NK-92 (cell line): Measurements from ENCODE around the gene KCNK7.

Experiments
- DNase-seq: peaks from one replicate; lab custom pipeline; 2025; ENCODE audit not compliant: unreplicated experiment; lab: John Stamatoyannopoulos, UW

The KCNK7 gene

GRCh38 chr11:65589444-65590239 is 6.0 kb downstream of the KCNK7 start:
- no peak for DNase-seq

- DNase-seq = no peak
These were observed 7.2 kb downstream of the KCNK7 start for GRCh38 chr11:65588199-65589054.

- no peak for DNase-seq
These were observed 8.9 kb downstream of the KCNK7 start for GRCh38 chr11:65586676-65587075.

- no peak for DNase-seq
These were observed 9.4 kb downstream of the KCNK7 start for GRCh38 chr11:65586247-65586630.

GRCh38 chr11:65585396-65586246 is 10.0 kb downstream of the KCNK7 start:
- no peak for DNase-seq

- DNase-seq = no peak
These were observed 10.9 kb downstream of the KCNK7 start for GRCh38 chr11:65584723-65585171.

- DNase-seq = no peak
These were observed 11.5 kb downstream of the KCNK7 start for GRCh38 chr11:65584106-65584505.

GRCh38 chr11:65583589-65583988 is 12.0 kb downstream of the KCNK7 start:
- no peak for DNase-seq

GRCh38 chr11:65581928-65582327 is 13.7 kb downstream of the KCNK7 start:
- DNase-seq = no peak

- DNase-seq = no peak
These were observed 14.8 kb downstream of the KCNK7 start for GRCh38 chr11:65580756-65581155.

- DNase-seq = no peak
These were observed 15.4 kb downstream of the KCNK7 start for GRCh38 chr11:65580031-65580692.

GRCh38 chr11:65579291-65579690 is 16.3 kb downstream of the KCNK7 start:
- no peak for DNase-seq

GRCh38 chr11:65578667-65579066 is 16.9 kb downstream of the KCNK7 start:
- DNase-seq = no peak

GRCh38 chr11:65578134-65578533 is 17.5 kb downstream of the KCNK7 start:
- no peak for DNase-seq

GRCh38 chr11:65577756-65578109 is 17.9 kb downstream of the KCNK7 start:
- no peak for DNase-seq

- DNase-seq = no peak
These were observed 18.5 kb downstream of the KCNK7 start for GRCh38 chr11:65576867-65577755.

GRCh38 chr11:65576232-65576866 is 19.3 kb downstream of the KCNK7 start:
- no peak for DNase-seq

GRCh38 chr11:65575568-65576231 is 19.9 kb downstream of the KCNK7 start, which contains the start of gene EHBP1L1:
Gene EHBP1L1 (plus strand): TSS chr11:65576053. CDS start chr11:65576303, 250 bp downstream.
- DNase-seq = no peak
